HCT116 (cell line): ENCODE data around the gene SRCAP. TPM values are rescaled to one million over a fixed set of nuclear protein-coding genes. Genes with fewer than 3 reads are reported as not detected.
A peak's percentile ranks its signal among the peaks of the same experiment; 100 is the strongest.

Source experiments
- ATAC-seq: fragments of 200-7000 bp; cut with Tn5 transposase; 2 replicates; pipeline ENCODE4 v1.9.1; 2020; ENCODE audit warnings: mild to moderate bottlenecking, moderate library complexity
- BruUV-seq: library from RNA; stranded (reverse); fragments of 400-500 nt; replicated peaks from 2 replicates; lab custom pipeline; 2021; lab: Mats Ljungman, UMichigan
- CTCF ChIA-PET: fragments of 300-600 bp; sonication (Branson Sonifier 250); formaldehyde crosslinking; loops from one replicate; lab custom pipeline; 2021; ENCODE audit warnings: antibody characterized with exemption; lab: Charles Lee
- POLR2A ChIA-PET: fragments of 300-600, 350-600 bp; sonication (Branson Sonifier 250); formaldehyde crosslinking; loops from one replicate; lab custom pipeline; 2021; ENCODE audit warnings: antibody characterized with exemption; lab: Charles Lee
- RAD21 ChIA-PET, 2 experiments: fragments of 300-600 bp; sonication (Branson Sonifier 250); formaldehyde crosslinking; loops; one replicate each; lab custom pipeline; 2023; ENCODE audit warnings: low total read pairs in 2 of 2; ENCODE audit not compliant: uncharacterized antibody in 2 of 2, unreplicated experiment in 2 of 2, low non-redundant PET in 1 of 2; lab: Charles Lee
- DNase-seq: peaks from one replicate; pipeline ENCODE4 v3.0.0-alpha.2; 2010; ENCODE audit warnings: low read depth, low spot score
- H2AFZ ChIP-seq: fragments of 200-600 bp; shearing (Covaris generic), sonication (generic); 2 replicates; pipeline ENCODE4 v1.6.1; 2017; ENCODE audit warnings: low read depth, mixed run types, mixed read lengths, antibody characterized with exemption, low read length; ENCODE audit not compliant: poor library complexity, severe bottlenecking
- H3K27ac ChIP-seq: 2 replicates; pipeline ENCODE4 v1.5.1; 2012; ENCODE audit warnings: low read depth, low read length
- H3K27me3 ChIP-seq: fragments of 200-600 bp; sonication (generic); 2 replicates; pipeline ENCODE4 v1.6.1; 2016; ENCODE audit warnings: mixed run types, low read length, mixed read lengths; ENCODE audit not compliant: insufficient read depth
- H3K36me3 ChIP-seq, 2 experiments: fragments of 200-500 bp in 1 of 2; fragments of 200-600 bp in 1 of 2; sonication (Bioruptor generic) in 1 of 2; sonication (generic) in 1 of 2; 2 replicates each; pipeline versions ENCODE4 v1.5.1 to v1.6.1; 2014 to 2016; ENCODE audit warnings: low read length in 2 of 2, inconsistent platforms in 1 of 2, mixed read lengths in 1 of 2, mixed run types in 1 of 2; ENCODE audit not compliant: insufficient read depth in 2 of 2, control insufficient read depth in 1 of 2
- H3K4me1 ChIP-seq, 2 experiments: fragments of 200-600 bp in 1 of 2; sonication (generic) in 1 of 2; 2 replicates each; pipeline versions ENCODE4 v1.5.1 to v1.6.1; 2012 to 2017; ENCODE audit warnings: low read length in 2 of 2, inconsistent platforms in 1 of 2, mild to moderate bottlenecking in 1 of 2, mixed read lengths in 1 of 2, mixed run types in 1 of 2, moderate library complexity in 1 of 2; ENCODE audit not compliant: insufficient read depth in 2 of 2, control insufficient read depth in 1 of 2
- H3K4me2 ChIP-seq: fragments of 200-600 bp; sonication (generic); 2 replicates; pipeline ENCODE4 v1.6.1; 2017; ENCODE audit warnings: mixed run types, low read length, mixed read lengths
- H3K4me3 ChIP-seq, 2 experiments: fragments of 200-600 bp in 1 of 2; sonication (generic) in 1 of 2; replicated peaks in 1 of 2; 2 replicates each; pipeline ENCODE4 v1.5.1; 2011 to 2016; ENCODE audit warnings: low read length in 2 of 2, control low read depth in 1 of 2, low read depth in 1 of 2, mild to moderate bottlenecking in 1 of 2, mixed read lengths in 1 of 2, mixed run types in 1 of 2
- H3K79me2 ChIP-seq: fragments of 200-600 bp; sonication (generic); 2 replicates; pipeline ENCODE4 v1.6.1; 2017; ENCODE audit warnings: mild to moderate bottlenecking, mixed run types, low read length, moderate library complexity, mixed read lengths; ENCODE audit not compliant: insufficient read depth
- H3K9ac ChIP-seq: fragments of 200-600 bp; sonication (generic); 2 replicates; pipeline ENCODE4 v1.6.1; 2016; ENCODE audit warnings: low read length, mixed read lengths
- H3K9me2 ChIP-seq: fragments of 200-600 bp; sonication (generic), shearing (Covaris generic); 2 replicates; pipeline ENCODE4 v1.6.1; 2017; ENCODE audit warnings: mixed run types, mild to moderate bottlenecking, moderate library complexity; ENCODE audit not compliant: insufficient read depth
- H3K9me3 ChIP-seq, 2 experiments: fragments of 200-500 bp in 1 of 2; fragments of 200-600 bp in 1 of 2; sonication (Bioruptor generic) in 1 of 2; sonication (generic) in 1 of 2; 2 replicates each; pipeline ENCODE4 v1.6.1; 2014 to 2017; ENCODE audit warnings: low read length in 2 of 2, mixed read lengths in 2 of 2, inconsistent platforms in 1 of 2, low read depth in 1 of 2, mild to moderate bottlenecking in 1 of 2, mixed run types in 1 of 2, moderate library complexity in 1 of 2; ENCODE audit not compliant: control insufficient read depth in 1 of 2, insufficient read depth in 1 of 2
- H4K20me1 ChIP-seq: fragments of 200-600 bp; sonication (generic), shearing (Covaris generic); 2 replicates; pipeline ENCODE4 v1.6.1; 2017; ENCODE audit warnings: mixed run types, mild to moderate bottlenecking, moderate library complexity; ENCODE audit not compliant: insufficient read depth
- FOSL1 ChIP-seq: IDR thresholded peaks from 2 replicates; pipeline ENCODE4 v1.6.1; 2012; ENCODE audit warnings: low read depth
- JUND ChIP-seq: IDR thresholded peaks from 2 replicates; pipeline ENCODE4 v1.6.1; 2012
- POLR2A ChIP-seq: IDR thresholded peaks from 2 replicates; pipeline ENCODE4 v1.7.0; 2011; ENCODE audit warnings: borderline replicate concordance; ENCODE audit not compliant: insufficient read depth, insufficient read length; ENCODE audit errors: extremely low read depth
- POLR2AphosphoS5 ChIP-seq: IDR thresholded peaks from 2 replicates; pipeline ENCODE4 v1.6.1; 2011; ENCODE audit warnings: mild to moderate bottlenecking, low read depth, low read length, moderate library complexity
- RAD21 ChIP-seq: IDR thresholded peaks from 2 replicates; pipeline ENCODE4 v1.6.1; 2012; ENCODE audit warnings: low read depth, mild to moderate bottlenecking
- SIN3A ChIP-seq: IDR thresholded peaks from 2 replicates; pipeline ENCODE4 v1.6.1; 2012; ENCODE audit warnings: low read depth
- TCF7L2 ChIP-seq: IDR thresholded peaks from 2 replicates; pipeline ENCODE4 v1.7.0; 2011; ENCODE audit warnings: borderline replicate concordance, inconsistent platforms; ENCODE audit not compliant: insufficient read depth, insufficient read length; ENCODE audit errors: extremely low read depth
- YY1 ChIP-seq: IDR thresholded peaks from 2 replicates; pipeline ENCODE4 v1.6.1; 2011; ENCODE audit warnings: low read length, low read depth, moderate library complexity, mild to moderate bottlenecking; ENCODE audit not compliant: insufficient replicate concordance; ENCODE audit errors: extremely low read depth
- ZFX ChIP-seq: fragments of 450-650 bp; IDR thresholded peaks from 2 replicates; pipeline ENCODE4 v1.6.1; 2017
- intact Hi-C: fragments of 100-400 bp; cut with micrococcal nuclease; formaldehyde crosslinking; loops from 2 replicates; pipeline ENCODE4 v1.10.0; 2022
- total RNA-seq: library from RNA; stranded (reverse); gene quantifications from one replicate; pipeline ENCODE4 v1.2.1, GENCODE V29; 2021; ENCODE audit not compliant: unreplicated experiment
- TF ChIP-seq, protein P1 (sequence below): IDR thresholded peaks from 2 replicates; pipeline ENCODE4 v1.6.1; 2012; ENCODE audit warnings: low read depth

SRCAP gene
- total RNA-seq, 1 experiment from 2014 or later, result 59.6 TPM

GRCh38 chr16:30761928-30762902, 63.2 kb downstream of the SRCAP start, which contains the start of the genes CFAP119 and RNF40:
CFAP119 (minus strand) TSS chr16:30762062; CDS start chr16:30761748, 314 bp downstream.
RNF40 (plus strand) TSS chr16:30762322; CDS start chr16:30762546, 224 bp downstream.
- TSS peak; percentile 56 for BruUV-seq
- Histone ChIP-seq H2AFZ (no peak within 1 kb of the TSS), H3K27me3 (no peaks in the 10 kb centered on the region), H3K9ac (peak within 1 kb of the TSS; percentile 82), H4K20me1 (no peaks in the 10 kb centered on the region), H3K79me2 (peaks cover 36% of the 10 kb centered on the region), H3K4me3 (peak within 1 kb of the TSS; percentile 86 to 95), H3K36me3 (peaks cover 34 to 39% of the 10 kb centered on the region in 2 experiments), H3K9me3 (no peaks in the 10 kb centered on the region), H3K27ac (peak within 1 kb of the TSS; percentile 75), H3K9me2 (no peaks in the 10 kb centered on the region), H3K4me2 (peak within 1 kb of the TSS; percentile 91), H3K4me1 (peaks cover 14 to 24% of the 10 kb centered on the region in 2 experiments; a peak in 3 of 4 replicates)
- ChIA-PET CTCF (no interaction called here), POLR2A (no interaction called here), RAD21 (no interaction called here)
- DNase-seq (peak; percentile 96), ATAC-seq (peak; percentile 85)
- intact Hi-C loops, result no loop called here
- TF ChIP-seq ZFX, result peak; percentile 27; the same call in 1 of the 2 replicates
- peak; percentile 98 for TF ChIP-seq YY1
- peak; percentile 56 for TF ChIP-seq POLR2A
- TF ChIP-seq, protein P1, sequence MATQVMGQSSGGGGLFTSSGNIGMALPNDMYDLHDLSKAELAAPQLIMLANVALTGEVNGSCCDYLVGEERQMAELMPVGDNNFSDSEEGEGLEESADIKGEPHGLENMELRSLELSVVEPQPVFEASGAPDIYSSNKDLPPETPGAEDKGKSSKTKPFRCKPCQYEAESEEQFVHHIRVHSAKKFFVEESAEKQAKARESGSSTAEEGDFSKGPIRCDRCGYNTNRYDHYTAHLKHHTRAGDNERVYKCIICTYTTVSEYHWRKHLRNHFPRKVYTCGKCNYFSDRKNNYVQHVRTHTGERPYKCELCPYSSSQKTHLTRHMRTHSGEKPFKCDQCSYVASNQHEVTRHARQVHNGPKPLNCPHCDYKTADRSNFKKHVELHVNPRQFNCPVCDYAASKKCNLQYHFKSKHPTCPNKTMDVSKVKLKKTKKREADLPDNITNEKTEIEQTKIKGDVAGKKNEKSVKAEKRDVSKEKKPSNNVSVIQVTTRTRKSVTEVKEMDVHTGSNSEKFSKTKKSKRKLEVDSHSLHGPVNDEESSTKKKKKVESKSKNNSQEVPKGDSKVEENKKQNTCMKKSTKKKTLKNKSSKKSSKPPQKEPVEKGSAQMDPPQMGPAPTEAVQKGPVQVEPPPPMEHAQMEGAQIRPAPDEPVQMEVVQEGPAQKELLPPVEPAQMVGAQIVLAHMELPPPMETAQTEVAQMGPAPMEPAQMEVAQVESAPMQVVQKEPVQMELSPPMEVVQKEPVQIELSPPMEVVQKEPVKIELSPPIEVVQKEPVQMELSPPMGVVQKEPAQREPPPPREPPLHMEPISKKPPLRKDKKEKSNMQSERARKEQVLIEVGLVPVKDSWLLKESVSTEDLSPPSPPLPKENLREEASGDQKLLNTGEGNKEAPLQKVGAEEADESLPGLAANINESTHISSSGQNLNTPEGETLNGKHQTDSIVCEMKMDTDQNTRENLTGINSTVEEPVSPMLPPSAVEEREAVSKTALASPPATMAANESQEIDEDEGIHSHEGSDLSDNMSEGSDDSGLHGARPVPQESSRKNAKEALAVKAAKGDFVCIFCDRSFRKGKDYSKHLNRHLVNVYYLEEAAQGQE, result no peak
- TF ChIP-seq SIN3A, result peak; percentile 95
- TF ChIP-seq FOSL1, result no peak
- TF ChIP-seq JUND, result no peak
- TF ChIP-seq TCF7L2, result peak; percentile 42
- no peak for TF ChIP-seq RAD21
- TF ChIP-seq POLR2AphosphoS5, result peak; percentile 90
